Adrenal gland (tissue), 12 donors: ENCODE measurements around the gene CTU1. TPM values are rescaled to one million over a fixed set of nuclear protein-coding genes. Genes with fewer than 3 reads are reported as not detected.

Source experiments
- DNase-seq, 7 donors: peaks; one replicate each; pipeline ENCODE4 v3.0.0-alpha.2; 2019 to 2020
- H3K27ac ChIP-seq, 5 donors: fragments of 200-600 bp; sonication (generic) in 4 of 5; 1 replicate in 3 of 5; 2 replicates in 2 of 5; pipeline versions ENCODE4 v1.5.1 to v1.8.0; 2016 to 2020; ENCODE audit warnings: mild to moderate bottlenecking in 1 of 5
- H3K27me3 ChIP-seq: fragments of 200-600 bp; 2 replicates; pipeline ENCODE4 v1.8.0; 2021
- H3K36me3 ChIP-seq, 2 donors: fragments of 200-600 bp; replicated peaks in 1 of 2; 1 replicate in 1 of 2; 2 replicates in 1 of 2; pipeline versions ENCODE4 v1.5.1 to v1.8.0; 2018 to 2022
- H3K4me1 ChIP-seq, 2 donors: fragments of 200-600 bp; replicated peaks in 1 of 2; 1 replicate in 1 of 2; 2 replicates in 1 of 2; pipeline versions ENCODE4 v1.5.1 to v1.8.0; 2018 to 2021
- H3K4me3 ChIP-seq, 4 donors: fragments of 200-600 bp; sonication (generic) in 3 of 4; one replicate each; pipeline ENCODE4 v1.5.1; 2016 to 2018
- H3K9me3 ChIP-seq, 3 donors: fragments of 200-600 bp; sonication (generic) in 1 of 3; replicated peaks in 1 of 3; 1 replicate in 2 of 3; 2 replicates in 1 of 3; pipeline versions ENCODE4 v1.5.1 to v1.8.0; 2016 to 2021
- POLR2A ChIP-seq, 2 donors: fragments of 450-650 bp; IDR thresholded peaks; one replicate each; pipeline ENCODE4 v1.6.1; 2017; ENCODE audit warnings: antibody characterized with exemption in 2 of 2, mild to moderate bottlenecking in 2 of 2, moderate library complexity in 1 of 2
- WGBS, 4 donors: extraction: QIAGEN DNeasy Blood & Tissue Kit in 2 of 4; methylation state at CpG; one replicate each; pipeline versions ENCODE4 v1.1.5 to v1.1.7; 2013 to 2017; 5-methylcytosine and 5-hydroxymethylcytosine counted together
- intact Hi-C, 2 donors: fragments of 100-400 bp; cut with DNase I; formaldehyde crosslinking; loops; one replicate each; pipeline versions ENCODE4 v1.14.1 to v1.15.0; 2022 to 2023
- polyA plus RNA-seq, 3 donors: library from polyadenylated mRNA; stranded (reverse); fragments of 200-250 nt in 2 of 3; fragments of 350-450 nt in 1 of 3; fragmentation: Illumina TruSeq in 1 of 3; extraction: RNeasy Lipid Tissue Mini Kit (QIAGEN cat#74804) in 1 of 3; gene quantifications; one replicate each; pipeline ENCODE4 v1.2.3, GENCODE V29; 2013 to 2014
- total RNA-seq, 9 donors: library from RNA; depleted of rRNA in 4 of 9; stranded (reverse); fragments of >200 nt in 4 of 9; fragments of 120-200 nt in 1 of 9; fragmentation: NEBNext Ultra II Directional in 1 of 9; extraction: Animal tissue kit (Norgen Biotek cat#: 25700) in 1 of 9; gene quantifications; one replicate each; pipeline versions ENCODE4 v1.1.0 to v1.2.4, GENCODE V29; 2013 to 2023
- TF ChIP-seq, protein P1 (sequence below), 6 experiments: fragments of 450-650 bp in 4 of 6; fragments of 200-600 bp in 2 of 6; sonication (generic) in 1 of 6; IDR thresholded peaks; 1 replicate in 5 of 6; 2 replicates in 1 of 6; pipeline versions ENCODE4 v1.5.1 to v1.8.0; 2016 to 2021; ENCODE audit warnings: antibody characterized with exemption in 6 of 6, mild to moderate bottlenecking in 2 of 6, moderate library complexity in 1 of 6
- donor health status: healthy with polysubstance abuse.
- donor health status: Bipolar disorder and iron deficiency.
- donor health status: DM: yes; HTN: yes; CAD: no.
- donor health status: DM: no; HTN: no; CAD: no.
- donor health status: DM: no; HTN: no; CAD: no.
- donor health status: DM: yes; HTN: yes; CAD: no.

CTU1 gene
- total and polyA plus RNA-seq, 12 donors, result 1.1 to 23.9 (median 8.1) TPM

DNA sequence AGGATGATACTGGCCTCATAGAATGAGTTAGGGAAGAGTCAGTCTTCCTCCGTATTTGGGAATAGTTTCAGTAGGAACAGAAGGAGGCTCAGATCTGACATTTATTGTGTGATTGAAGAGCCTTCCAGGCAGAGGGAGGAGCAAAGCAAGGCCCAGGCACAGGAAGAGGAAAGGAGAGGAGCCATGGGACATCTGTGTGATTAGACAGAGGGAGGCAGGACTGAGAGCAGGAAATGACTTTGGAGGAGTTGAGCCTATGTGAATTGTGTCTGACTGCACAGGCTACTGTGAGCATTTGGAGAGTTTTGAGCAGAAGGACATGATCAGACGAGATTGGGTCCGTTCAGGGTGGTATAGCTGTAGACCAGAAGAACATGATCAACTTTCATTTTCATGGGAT is 42.4 kb upstream of the CTU1 start:
- H3K27me3 ChIP-seq, result no peaks in the 10 kb centered on the region
- no peaks in the 10 kb centered on the region for H3K9me3 ChIP-seq
- no peak for TF ChIP-seq POLR2A (IDR thresholded peaks at IDR 0.05)
- TF ChIP-seq, protein P1, sequence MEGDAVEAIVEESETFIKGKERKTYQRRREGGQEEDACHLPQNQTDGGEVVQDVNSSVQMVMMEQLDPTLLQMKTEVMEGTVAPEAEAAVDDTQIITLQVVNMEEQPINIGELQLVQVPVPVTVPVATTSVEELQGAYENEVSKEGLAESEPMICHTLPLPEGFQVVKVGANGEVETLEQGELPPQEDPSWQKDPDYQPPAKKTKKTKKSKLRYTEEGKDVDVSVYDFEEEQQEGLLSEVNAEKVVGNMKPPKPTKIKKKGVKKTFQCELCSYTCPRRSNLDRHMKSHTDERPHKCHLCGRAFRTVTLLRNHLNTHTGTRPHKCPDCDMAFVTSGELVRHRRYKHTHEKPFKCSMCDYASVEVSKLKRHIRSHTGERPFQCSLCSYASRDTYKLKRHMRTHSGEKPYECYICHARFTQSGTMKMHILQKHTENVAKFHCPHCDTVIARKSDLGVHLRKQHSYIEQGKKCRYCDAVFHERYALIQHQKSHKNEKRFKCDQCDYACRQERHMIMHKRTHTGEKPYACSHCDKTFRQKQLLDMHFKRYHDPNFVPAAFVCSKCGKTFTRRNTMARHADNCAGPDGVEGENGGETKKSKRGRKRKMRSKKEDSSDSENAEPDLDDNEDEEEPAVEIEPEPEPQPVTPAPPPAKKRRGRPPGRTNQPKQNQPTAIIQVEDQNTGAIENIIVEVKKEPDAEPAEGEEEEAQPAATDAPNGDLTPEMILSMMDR (IDR thresholded peaks at IDR 0.05), result no peak
- 48 to 68% (median 57%) methylated on average over 3 of the region's 3 CpGs for WGBS, 4 donors
- no peaks in the 10 kb centered on the region for H3K36me3 ChIP-seq
- no peak overlapping the region for H3K27ac ChIP-seq
- no peak for DNase-seq
- H3K4me1 ChIP-seq, result no peaks in the 10 kb centered on the region
- intact Hi-C loops, result no loop called here
- no peak overlapping the region for H3K4me3 ChIP-seq

DNA sequence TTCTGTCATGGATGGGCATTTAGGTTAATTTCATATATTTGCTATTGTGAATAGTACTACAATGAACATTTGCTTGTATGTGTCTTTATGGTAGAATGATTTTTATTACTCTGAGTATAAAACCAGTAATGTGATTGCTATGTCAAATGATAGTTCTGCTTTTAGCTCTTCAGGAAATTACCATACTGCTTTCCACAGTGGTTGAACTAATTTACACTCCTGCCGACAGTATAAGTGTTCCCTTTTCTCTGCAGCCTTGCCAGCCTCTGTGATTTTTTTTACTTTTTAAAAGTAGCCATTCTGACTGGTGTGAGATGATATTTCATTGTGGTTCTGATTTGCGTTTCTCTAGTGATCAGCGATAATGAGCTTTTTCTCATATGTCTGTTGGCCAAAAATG is 40.4 kb upstream of the CTU1 start:
- TF ChIP-seq, protein P1 (IDR thresholded peaks at IDR 0.05), result no peak
- TF ChIP-seq POLR2A (IDR thresholded peaks at IDR 0.05), result no peak
- no peaks in the 10 kb centered on the region for H3K36me3 ChIP-seq
- H3K4me1 ChIP-seq, result no peaks in the 10 kb centered on the region
- no peak overlapping the region for H3K27ac ChIP-seq
- no peak for DNase-seq
- no peak overlapping the region for H3K4me3 ChIP-seq
- no peaks in the 10 kb centered on the region for H3K9me3 ChIP-seq
- WGBS, 4 donors, result 59 to 69% (median 63%) methylated on average over 3 of the region's 3 CpGs
- no peaks in the 10 kb centered on the region for H3K27me3 ChIP-seq
- intact Hi-C loops, result no loop called here

DNA sequence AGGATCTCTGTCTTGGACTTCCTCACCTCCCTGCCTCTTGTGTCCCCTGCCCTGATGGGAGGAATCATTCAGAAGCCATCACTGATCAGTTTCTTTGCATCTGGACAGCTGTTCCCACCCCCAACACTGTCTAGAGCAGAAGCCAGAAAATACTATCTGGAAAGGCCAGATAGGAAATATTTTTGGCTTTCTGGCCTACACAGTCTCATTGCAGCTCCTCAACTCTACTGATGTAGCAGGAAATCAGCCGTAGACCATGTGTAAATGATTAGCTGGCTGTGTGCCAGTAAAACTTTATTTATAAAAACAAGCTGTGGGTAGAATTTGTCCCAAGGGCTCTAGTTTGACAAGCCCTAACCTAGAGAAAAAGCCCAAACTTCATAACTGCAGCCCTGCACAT is 39.5 kb upstream of the CTU1 start:
- intact Hi-C loops, result no loop called here
- no peak for TF ChIP-seq POLR2A (IDR thresholded peaks at IDR 0.05)
- TF ChIP-seq, protein P1 (IDR thresholded peaks at IDR 0.05), result no peak
- Histone ChIP-seq H3K9me3 (no peaks in the 10 kb centered on the region), H3K27me3 (no peaks in the 10 kb centered on the region), H3K4me1 (no peaks in the 10 kb centered on the region), H3K36me3 (no peaks in the 10 kb centered on the region), H3K4me3 (no peak overlapping the region), H3K27ac (no peak overlapping the region)
- DNase-seq, result peak in 1 of 7 donors; percentile 6
- 53 to 91% (median 61%) methylated on average over 1 of the region's 1 CpG for WGBS, 4 donors

DNA sequence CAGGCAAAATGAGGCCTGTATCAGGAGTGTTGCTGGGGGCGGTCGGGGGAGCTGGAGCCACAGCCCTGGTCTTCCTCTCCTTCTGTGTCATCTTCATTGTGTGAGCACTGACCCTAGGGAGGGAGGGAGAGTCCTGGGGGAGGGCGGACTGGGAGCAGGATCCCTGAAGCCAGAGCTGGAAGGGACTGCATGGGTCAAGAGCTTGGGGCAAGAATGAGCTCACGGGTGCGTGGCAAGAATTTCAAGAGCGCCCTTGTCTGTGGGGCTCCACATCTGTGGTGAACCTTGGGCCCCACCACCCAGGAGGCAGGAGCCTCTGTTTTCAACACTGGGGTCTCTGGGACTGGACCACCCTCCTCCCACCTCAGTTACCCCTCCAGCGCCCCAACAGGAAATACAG is 38.5 kb upstream of the CTU1 start:
- Histone ChIP-seq H3K4me3 (no peak overlapping the region), H3K27ac (no peak overlapping the region), H3K27me3 (no peaks in the 10 kb centered on the region), H3K4me1 (no peaks in the 10 kb centered on the region), H3K36me3 (no peaks in the 10 kb centered on the region), H3K9me3 (no peaks in the 10 kb centered on the region)
- no peak for TF ChIP-seq POLR2A (IDR thresholded peaks at IDR 0.05)
- TF ChIP-seq, protein P1 (IDR thresholded peaks at IDR 0.05), result no peak
- 85 to 93% (median 92%) methylated on average over 6 to 7 of the region's 7 CpGs for WGBS, 4 donors
- intact Hi-C loops, result no loop called here
- DNase-seq, result no peak
